Stomach (tissue), 4 donors: ENCODE data around the gene H2AZ1.

Experiments used
- CTCF ChIP-seq, 7 experiments: fragments of 450-650 bp in 4 of 7; fragments of 200-600 bp in 3 of 7; sonication (generic) in 3 of 7; IDR thresholded peaks; one replicate each; pipeline ENCODE4 v1.5.1; 2016 to 2019; ENCODE audit warnings: antibody characterized with exemption in 7 of 7, control low read depth in 2 of 7, mild to moderate bottlenecking in 1 of 7
- EP300 ChIP-seq: sonication (generic); formaldehyde crosslinking; IDR thresholded peaks from one replicate; pipeline ENCODE4 v1.6.1; 2017; ENCODE audit warnings: antibody characterized with exemption
- POLR2A ChIP-seq, 4 donors: fragments of 450-650 bp; IDR thresholded peaks; one replicate each; pipeline ENCODE4 v1.6.1; 2016; ENCODE audit warnings: antibody characterized with exemption in 4 of 4, control low read depth in 2 of 4, mild to moderate bottlenecking in 1 of 4, moderate library complexity in 1 of 4
- POLR2AphosphoS5 ChIP-seq, 3 donors: sonication (generic); formaldehyde crosslinking; IDR thresholded peaks; one replicate each; pipeline ENCODE4 v1.6.1; 2016; ENCODE audit warnings: antibody characterized with exemption in 3 of 3

- no peak for TF ChIP-seq POLR2A (IDR thresholded peaks at IDR 0.05)
- no peak for TF ChIP-seq CTCF (IDR thresholded peaks at IDR 0.05)
- no peak for TF ChIP-seq POLR2AphosphoS5 (IDR thresholded peaks at IDR 0.05)
- TF ChIP-seq EP300, result no peak
These were observed 2.9 kb downstream of the H2AZ1 start for GRCh38 chr4:99947190-99947578.
